ENCODE results near the gene CUX1.

Gene CUX1

GRCh38 chr7:101814991-101815825, 2.2 kb upstream of the CUX1 start (continued):
- TF ChIP-seq TSHZ1 (tag by site-specific recombination; IDR thresholded peaks at IDR 0.05; ENCODE audit: borderline replicate concordance) (peak; percentile 58; the same call in 1 of the 2 replicates), ZBTB17 (tag by site-specific recombination; IDR thresholded peaks at IDR 0.05) (peak; percentile 70), ZBTB21 (tag by site-specific recombination; IDR thresholded peaks at IDR 0.05) (no peak), FEZF1 (tag by site-specific recombination; IDR thresholded peaks at IDR 0.05) (no peak), MYNN (tag by site-specific recombination; IDR thresholded peaks at IDR 0.05; ENCODE audit: borderline replicate concordance) (peak; percentile 46; the same call in 1 of the 2 replicates), ZNF416 (tag by site-specific recombination; IDR thresholded peaks at IDR 0.05) (no peak), ZNF433 (tag by site-specific recombination; IDR thresholded peaks at IDR 0.05; ENCODE audit: low read depth) (no peak), PBX3 (CRISPR knock-in tag; IDR thresholded peaks at IDR 0.05) (no peak), ZNF501 (tag by site-specific recombination; IDR thresholded peaks at IDR 0.05) (peak; percentile 91; the same call in 1 of the 2 replicates), ZNF132 (tag by site-specific recombination; IDR thresholded peaks at IDR 0.05; ENCODE audit: borderline replicate concordance) (no peak), ZNF571 (tag by site-specific recombination; IDR thresholded peaks at IDR 0.05) (no peak), GLIS2 (tag by site-specific recombination; IDR thresholded peaks at IDR 0.05) (peak; percentile 100), IKZF3 (tag by site-specific recombination; IDR thresholded peaks at IDR 0.05) (no peak), ZNF112 (tag by site-specific recombination; IDR thresholded peaks at IDR 0.05) (no peak), ZNF362 (tag by site-specific recombination; IDR thresholded peaks at IDR 0.05) (no peak), ZNF146 (tag by site-specific recombination; IDR thresholded peaks at IDR 0.05) (peak; percentile 39), ZNF600 (tag by site-specific recombination; IDR thresholded peaks at IDR 0.05) (peak; percentile 66; the same call in 1 of the 2 replicates), GLIS1 (tag by site-specific recombination; IDR thresholded peaks at IDR 0.05) (peak; percentile 99), ZNF23 (tag by site-specific recombination; IDR thresholded peaks at IDR 0.05; ENCODE audit: borderline replicate concordance) (no peak), SCRT1 (tag by site-specific recombination; IDR thresholded peaks at IDR 0.05; ENCODE audit: borderline replicate concordance) (no peak), ZNF138 (tag by site-specific recombination; IDR thresholded peaks at IDR 0.05; ENCODE audit: borderline replicate concordance) (no peak), ZNF19 (tag by site-specific recombination; IDR thresholded peaks at IDR 0.05; ENCODE audit: low read depth) (no peak), ZNF76 (tag by site-specific recombination; IDR thresholded peaks at IDR 0.05; ENCODE audit: borderline replicate concordance, low read depth) (peak; percentile 62; the same call in 1 of the 2 replicates), ZNF549 (tag by site-specific recombination; IDR thresholded peaks at IDR 0.05) (no peak), ZNF776 (tag by site-specific recombination; IDR thresholded peaks at IDR 0.05; ENCODE audit: borderline replicate concordance) (no peak), CTCF (tag by site-specific recombination; IDR thresholded peaks at IDR 0.05) (peak; percentile 53; the same call in 1 of the 2 replicates), KLF16 (tag by site-specific recombination; IDR thresholded peaks at IDR 0.05) (peak; percentile 64; the same call in 1 of the 2 replicates), ZNF214 (tag by site-specific recombination; IDR thresholded peaks at IDR 0.05; ENCODE audit: borderline replicate concordance) (no peak), ZNF629 (tag by site-specific recombination; IDR thresholded peaks at IDR 0.05) (0 out of 2 replicates have a peak, but pooled peaks have one; percentile 23), ZSCAN16 (tag by site-specific recombination; IDR thresholded peaks at IDR 0.05) (0 out of 2 replicates have a peak, but pooled peaks have one; percentile 38), ZNF121 (tag by site-specific recombination; IDR thresholded peaks at IDR 0.05) (no peak), ZNF10 (tag by site-specific recombination; IDR thresholded peaks at IDR 0.05) (0 out of 2 replicates have a peak, but pooled peaks have one; percentile 18), ZBTB48 (tag by site-specific recombination; IDR thresholded peaks at IDR 0.05) (peak; percentile 82)
